HepG2 (cell line): ENCODE measurements around the gene AHCY. TPM values are rescaled to one million over a fixed set of nuclear protein-coding genes. Genes with fewer than 3 reads are reported as not detected.

Source experiments
- CAMTA2 ChIP-seq: sonication (generic); formaldehyde crosslinking; IDR thresholded peaks from 2 replicates; pipeline ENCODE4 v1.4.0; 2020; ENCODE audit warnings: mild to moderate bottlenecking, missing genetic modification reagents, borderline replicate concordance
- DPF2 ChIP-seq: sonication (generic); formaldehyde crosslinking; IDR thresholded peaks from 2 replicates; pipeline ENCODE4 v1.4.0; 2020; ENCODE audit warnings: mild to moderate bottlenecking, low read depth, missing genetic modification reagents, borderline replicate concordance
- GATAD2A ChIP-seq: IDR thresholded peaks from 2 replicates; pipeline ENCODE4 v1.6.1; 2016
- GLMP ChIP-seq: sonication (generic); formaldehyde crosslinking; IDR thresholded peaks from 2 replicates; pipeline ENCODE4 v1.9.0; 2021; ENCODE audit warnings: missing genetic modification reagents, mild to moderate bottlenecking, borderline replicate concordance
- GTF3A ChIP-seq: sonication (generic); formaldehyde crosslinking; conservative IDR thresholded peaks from 2 replicates; pipeline ENCODE4 v1.4.0; 2020; ENCODE audit warnings: mild to moderate bottlenecking, missing genetic modification reagents
- ISX ChIP-seq: sonication (generic); formaldehyde crosslinking; conservative IDR thresholded peaks from 2 replicates; pipeline ENCODE4 v1.5.0; 2020; ENCODE audit warnings: missing genetic modification reagents
- MATR3 ChIP-seq: sonication (generic); formaldehyde crosslinking; IDR thresholded peaks from 2 replicates; pipeline ENCODE4 v1.4.0; 2020; ENCODE audit warnings: missing genetic modification reagents
- MED13 ChIP-seq: sonication (generic); formaldehyde crosslinking; IDR thresholded peaks from 2 replicates; pipeline ENCODE4 v1.5.0; 2020; ENCODE audit warnings: missing genetic modification reagents
- MXI1 ChIP-seq: IDR thresholded peaks from 3 replicates; pipeline ENCODE4 v1.6.1; 2012; ENCODE audit warnings: low read depth, low read length, inconsistent platforms, borderline replicate concordance
- NAIF1 ChIP-seq: sonication (generic); formaldehyde crosslinking; IDR thresholded peaks from 2 replicates; pipeline ENCODE4 v1.5.0; 2020; ENCODE audit warnings: mild to moderate bottlenecking, missing genetic modification reagents, borderline replicate concordance
- RARG ChIP-seq: sonication (generic); formaldehyde crosslinking; IDR thresholded peaks from 2 replicates; pipeline ENCODE4 v1.4.0; 2020; ENCODE audit warnings: low read depth, mild to moderate bottlenecking, missing genetic modification reagents
- RFX1 ChIP-seq: fragments of 450-650 bp; IDR thresholded peaks from 2 replicates; pipeline ENCODE4 v1.6.1; 2017
- TBX2 ChIP-seq: sonication (generic); formaldehyde crosslinking; IDR thresholded peaks from 2 replicates; pipeline ENCODE4 v1.5.0; 2020; ENCODE audit warnings: missing genetic modification reagents, mild to moderate bottlenecking, borderline replicate concordance
- ZFP36 ChIP-seq: fragments of 150-350 bp; IDR thresholded peaks from 2 replicates; pipeline ENCODE4 v1.6.1; 2018; ENCODE audit warnings: borderline replicate concordance, low read length, low read depth; ENCODE audit not compliant: partially characterized antibody
- ZNF142 ChIP-seq: sonication (generic); formaldehyde crosslinking; IDR thresholded peaks from 2 replicates; pipeline ENCODE4 v1.4.0; 2020; ENCODE audit warnings: missing genetic modification reagents
- ZNF160 ChIP-seq: sonication (generic); formaldehyde crosslinking; IDR thresholded peaks from 2 replicates; pipeline ENCODE4 v1.8.0; 2022; ENCODE audit warnings: mild to moderate bottlenecking, inconsistent platforms, missing genetic modification reagents
- ZNF30 ChIP-seq: sonication (generic); formaldehyde crosslinking; IDR thresholded peaks from 2 replicates; pipeline ENCODE4 v1.5.0; 2020; ENCODE audit warnings: mild to moderate bottlenecking, missing genetic modification reagents
- ZNF451 ChIP-seq: sonication (generic); formaldehyde crosslinking; IDR thresholded peaks from 2 replicates; pipeline ENCODE4 v1.5.0; 2020; ENCODE audit warnings: mild to moderate bottlenecking, missing genetic modification reagents
- polyA plus RNA-seq, 8 experiments: library from polyadenylated mRNA; depleted of rRNA in 3 of 8; stranded (reverse) in 7 of 8; unstranded in 1 of 8; fragments of >200 nt; fragmentation: Illumina TruSeq in 4 of 8; extraction: Trizol in 4 of 8; gene quantifications; 2 replicates each; pipeline versions ENCODE4 v1.2.1 to v1.2.3, GENCODE V29; 2011 to 2016; ENCODE audit warnings: low read depth in 4 of 8, missing spikeins in 1 of 8, mixed read lengths in 1 of 8; ENCODE audit not compliant: insufficient read depth in 1 of 8
- total RNA-seq, 5 experiments: library from RNA; depleted of rRNA; stranded (reverse); fragments of >200 nt; fragmentation: Illumina TruSeq; extraction: Trizol; gene quantifications; 2 replicates each; pipeline ENCODE4 v1.2.3, GENCODE V29; 2016; ENCODE audit warnings: low read depth in 1 of 5
- TF ChIP-seq, protein P1 (sequence below): sonication (generic); formaldehyde crosslinking; IDR thresholded peaks from 2 replicates; pipeline ENCODE4 v1.4.0; 2020; ENCODE audit warnings: missing genetic modification reagents
- TF ChIP-seq, protein P2 (sequence below): sonication (generic); formaldehyde crosslinking; conservative IDR thresholded peaks from 2 replicates; pipeline ENCODE4 v1.8.1; 2023; ENCODE audit warnings: missing genetic modification reagents

AHCY gene
- total and polyA plus RNA-seq, 2 of the 13 experiments (the other 11 are each of a cell fraction or from before 2014, with no cell fraction given) = 407 to 419 TPM

GRCh38 chr20:34334654-34335407, 31.7 kb upstream of the AHCY start (continued):
- TF ChIP-seq ZNF451 (CRISPR knock-in tag) (no peak), MXI1 (no peak), ZFP36 (no peak), MED13 (no peak), ZNF160 (CRISPR knock-in tag) (no peak; the same call in 1 of the 2 replicates), RARG (CRISPR knock-in tag) (no peak), GLMP (no peak), MATR3 (CRISPR knock-in tag) (no peak), ZNF30 (no peak), NAIF1 (no peak), GATAD2A (CRISPR knock-in tag) (peak; percentile 19), RFX1 (no peak), ISX (no peak), GTF3A (CRISPR knock-in tag) (no peak), CAMTA2 (no peak), DPF2 (CRISPR knock-in tag) (no peak), ZNF142 (no peak), TBX2 (CRISPR knock-in tag) (peak; percentile 43; the same call in 1 of the 2 replicates)
- TF ChIP-seq, protein P1, sequence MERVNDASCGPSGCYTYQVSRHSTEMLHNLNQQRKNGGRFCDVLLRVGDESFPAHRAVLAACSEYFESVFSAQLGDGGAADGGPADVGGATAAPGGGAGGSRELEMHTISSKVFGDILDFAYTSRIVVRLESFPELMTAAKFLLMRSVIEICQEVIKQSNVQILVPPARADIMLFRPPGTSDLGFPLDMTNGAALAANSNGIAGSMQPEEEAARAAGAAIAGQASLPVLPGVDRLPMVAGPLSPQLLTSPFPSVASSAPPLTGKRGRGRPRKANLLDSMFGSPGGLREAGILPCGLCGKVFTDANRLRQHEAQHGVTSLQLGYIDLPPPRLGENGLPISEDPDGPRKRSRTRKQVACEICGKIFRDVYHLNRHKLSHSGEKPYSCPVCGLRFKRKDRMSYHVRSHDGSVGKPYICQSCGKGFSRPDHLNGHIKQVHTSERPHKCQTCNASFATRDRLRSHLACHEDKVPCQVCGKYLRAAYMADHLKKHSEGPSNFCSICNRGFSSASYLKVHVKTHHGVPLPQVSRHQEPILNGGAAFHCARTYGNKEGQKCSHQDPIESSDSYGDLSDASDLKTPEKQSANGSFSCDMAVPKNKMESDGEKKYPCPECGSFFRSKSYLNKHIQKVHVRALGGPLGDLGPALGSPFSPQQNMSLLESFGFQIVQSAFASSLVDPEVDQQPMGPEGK (CRISPR knock-in tag) = peak; percentile 61
- TF ChIP-seq, protein P2, sequence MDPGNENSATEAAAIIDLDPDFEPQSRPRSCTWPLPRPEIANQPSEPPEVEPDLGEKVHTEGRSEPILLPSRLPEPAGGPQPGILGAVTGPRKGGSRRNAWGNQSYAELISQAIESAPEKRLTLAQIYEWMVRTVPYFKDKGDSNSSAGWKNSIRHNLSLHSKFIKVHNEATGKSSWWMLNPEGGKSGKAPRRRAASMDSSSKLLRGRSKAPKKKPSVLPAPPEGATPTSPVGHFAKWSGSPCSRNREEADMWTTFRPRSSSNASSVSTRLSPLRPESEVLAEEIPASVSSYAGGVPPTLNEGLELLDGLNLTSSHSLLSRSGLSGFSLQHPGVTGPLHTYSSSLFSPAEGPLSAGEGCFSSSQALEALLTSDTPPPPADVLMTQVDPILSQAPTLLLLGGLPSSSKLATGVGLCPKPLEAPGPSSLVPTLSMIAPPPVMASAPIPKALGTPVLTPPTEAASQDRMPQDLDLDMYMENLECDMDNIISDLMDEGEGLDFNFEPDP (CRISPR knock-in tag) = no peak
